Type B pancreatic cell (in vitro differentiated cells): ENCODE data around the gene CABP2. TPM values are rescaled to one million over a fixed set of nuclear protein-coding genes. Genes with fewer than 3 reads are reported as not detected.
"Not testable (repeated sequence)": the region's sequence is repeated elsewhere in the genome, so short reads cannot be mapped to it uniquely, and the experiment has no call there.

Experiments used
- DNase-seq: peaks from one replicate; pipeline ENCODE4 v3.0.0; 2021; ENCODE audit warnings: mixed read lengths; ENCODE audit not compliant: unreplicated experiment; ENCODE audit errors: extremely low spot score
- H3K27ac Mint-ChIP-seq: 2 replicates; pipeline ENCODE4 v1.8.0; 2021; ENCODE audit warnings: mild to moderate bottlenecking, mixed read lengths
- H3K27me3 Mint-ChIP-seq: 2 replicates; pipeline ENCODE4 v1.8.0; 2021; ENCODE audit warnings: mixed read lengths
- H3K36me3 Mint-ChIP-seq: 2 replicates; pipeline ENCODE4 v1.8.0; 2021; ENCODE audit warnings: mixed read lengths
- H3K4me1 Mint-ChIP-seq: one replicate; pipeline ENCODE4 v1.8.0; 2021; ENCODE audit warnings: mixed read lengths; ENCODE audit not compliant: unreplicated experiment
- H3K4me3 Mint-ChIP-seq: 2 replicates; pipeline ENCODE4 v1.8.0; 2021; ENCODE audit warnings: mild to moderate bottlenecking, mixed read lengths
- H3K9me3 Mint-ChIP-seq: 2 replicates; pipeline ENCODE4 v1.8.0; 2021; ENCODE audit warnings: mixed read lengths
- CTCF ChIP-seq: fragments of 200-600 bp; sonication (generic); conservative IDR thresholded peaks from 2 replicates; pipeline ENCODE4 v1.5.0; 2021; ENCODE audit warnings: antibody characterized with exemption, mild to moderate bottlenecking
- total RNA-seq: library from RNA; stranded (reverse); gene quantifications from 2 replicates; pipeline ENCODE4 v1.2.1, GENCODE V29; 2021; ENCODE audit warnings: low replicate concordance

CABP2 gene
- total RNA-seq, 1 donor from 2014 or later, result not detected

- H3K9me3 Mint-ChIP-seq, result no peaks in the 10 kb centered on the region
- no peaks in the 10 kb centered on the region for H3K36me3 Mint-ChIP-seq
- H3K4me1 Mint-ChIP-seq, result peaks cover 10% of the 10 kb centered on the region
- no peak overlapping the region for H3K4me3 Mint-ChIP-seq
- peaks cover 3% of the 10 kb centered on the region for H3K27me3 Mint-ChIP-seq
- no peak for DNase-seq
- no peak for TF ChIP-seq CTCF
- H3K27ac Mint-ChIP-seq, result peak overlapping the region; percentile 9
These were observed 39.9 kb upstream of the CABP2 start for GRCh38 chr11:67562963-67563704.

- no peak for DNase-seq
- no peak overlapping the region for H3K4me3 Mint-ChIP-seq
- H3K9me3 Mint-ChIP-seq, result no peaks in the 10 kb centered on the region
- no peaks in the 10 kb centered on the region for H3K36me3 Mint-ChIP-seq
- peaks cover 3% of the 10 kb centered on the region for H3K27me3 Mint-ChIP-seq
- peaks cover 10% of the 10 kb centered on the region for H3K4me1 Mint-ChIP-seq
- H3K27ac Mint-ChIP-seq, result peak overlapping the region; percentile 29
- no peak for TF ChIP-seq CTCF
These were observed 38.8 kb upstream of the CABP2 start for GRCh38 chr11:67561971-67562619.

GRCh38 chr11:67558084-67558772 is 35.0 kb upstream of the CABP2 start:
- Mint-ChIP-seq H3K9me3 (no peaks in the 10 kb centered on the region), H3K4me1 (peaks cover 6% of the 10 kb centered on the region), H3K27ac (peak overlapping the region; percentile 26), H3K27me3 (peaks cover 3% of the 10 kb centered on the region), H3K36me3 (no peaks in the 10 kb centered on the region), H3K4me3 (no peak overlapping the region)
- TF ChIP-seq CTCF, result no peak
- no peak for DNase-seq

DNA sequence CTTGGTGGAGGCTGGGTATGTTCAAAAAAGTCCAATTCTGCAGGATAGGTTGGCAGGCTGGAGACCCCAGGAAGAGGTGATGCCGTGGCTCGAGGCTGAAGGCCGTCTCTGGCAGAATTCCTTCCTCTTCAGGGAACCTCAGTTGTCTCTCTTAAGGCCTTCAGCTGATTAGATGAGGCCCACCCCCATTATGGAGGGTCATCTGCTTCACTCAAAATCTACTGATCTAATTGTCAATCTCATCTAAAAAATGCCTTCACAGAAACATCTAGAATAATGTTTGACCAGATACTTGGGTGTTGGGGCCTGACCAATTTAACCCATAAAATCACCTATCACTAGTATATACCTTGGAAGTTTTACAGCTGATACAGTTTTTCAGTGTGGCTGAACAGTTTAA is 33.0 kb upstream of the CABP2 start:
- no peaks in the 10 kb centered on the region for H3K27me3 Mint-ChIP-seq
- H3K4me3 Mint-ChIP-seq, result no peak overlapping the region
- no peak overlapping the region for H3K27ac Mint-ChIP-seq
- no peak for TF ChIP-seq CTCF
- DNase-seq, result no peak
- H3K9me3 Mint-ChIP-seq, result peaks cover 7% of the 10 kb centered on the region
- H3K4me1 Mint-ChIP-seq, result no peaks in the 10 kb centered on the region
- no peaks in the 10 kb centered on the region for H3K36me3 Mint-ChIP-seq

DNA sequence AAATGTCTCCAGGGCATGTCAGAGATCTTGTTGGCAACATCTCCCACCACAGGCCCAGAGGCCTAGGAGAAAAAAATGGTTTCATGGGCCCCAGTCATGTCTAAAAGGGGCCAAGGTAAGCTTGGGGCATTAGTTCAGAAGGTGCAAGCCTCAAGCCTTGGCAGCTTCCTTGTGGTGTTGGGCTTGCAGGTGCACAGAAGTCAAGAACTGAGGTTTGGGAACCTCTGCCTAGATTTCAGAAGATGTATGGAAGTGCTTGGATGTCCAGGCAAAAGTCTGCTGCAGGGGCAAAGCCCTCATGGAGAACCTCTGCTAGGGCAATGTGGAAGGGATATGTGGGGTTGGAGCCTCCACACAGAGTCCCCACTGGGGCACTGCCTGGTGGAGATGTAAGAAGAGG is 28.5 kb upstream of the CABP2 start:
- not testable (repeated sequence) for H3K27ac Mint-ChIP-seq, DNase-seq, H3K27me3 Mint-ChIP-seq, H3K4me1 Mint-ChIP-seq, H3K4me3 Mint-ChIP-seq, H3K36me3 Mint-ChIP-seq, H3K9me3 Mint-ChIP-seq

- no peak for TF ChIP-seq CTCF
- Mint-ChIP-seq H3K27ac (no peak overlapping the region), H3K27me3 (no peaks in the 10 kb centered on the region), H3K9me3 (peaks cover 7% of the 10 kb centered on the region), H3K36me3 (no peaks in the 10 kb centered on the region), H3K4me3 (no peak overlapping the region), H3K4me1 (no peaks in the 10 kb centered on the region)
- no peak for DNase-seq
These were observed 27.9 kb upstream of the CABP2 start for GRCh38 chr11:67551127-67551526.
